HepG2 (cell line): ENCODE measurements around the gene GRK6. TPM values are rescaled to one million over a fixed set of nuclear protein-coding genes. Genes with fewer than 3 reads are reported as not detected.
A peak's percentile ranks its signal among the peaks of the same experiment; 100 is the strongest.

ENCODE experiments used
- CREBL2 ChIP-seq: sonication (generic); formaldehyde crosslinking; IDR thresholded peaks from 2 replicates; pipeline ENCODE4 v1.8.1; 2023; ENCODE audit warnings: missing genetic modification reagents, mild to moderate bottlenecking, borderline replicate concordance
- LBX2 ChIP-seq: sonication (generic); formaldehyde crosslinking; IDR thresholded peaks from 2 replicates; pipeline ENCODE4 v1.5.0; 2020; ENCODE audit warnings: missing genetic modification reagents, mild to moderate bottlenecking, borderline replicate concordance
- NONO ChIP-seq, 2 experiments: fragments of 450-650 bp in 1 of 2; sonication (generic) in 1 of 2; formaldehyde crosslinking in 1 of 2; IDR thresholded peaks in 1 of 2; conservative IDR thresholded peaks in 1 of 2; 2 replicates each; pipeline versions ENCODE4 v1.6.1 to v1.8.0; 2017 to 2022; ENCODE audit warnings: mild to moderate bottlenecking in 1 of 2, missing genetic modification reagents in 1 of 2, moderate library complexity in 1 of 2
- SOX13 ChIP-seq, 3 experiments: fragments of 450-650 bp in 1 of 3; sonication (generic) in 1 of 3; formaldehyde crosslinking in 1 of 3; IDR thresholded peaks in 2 of 3; conservative IDR thresholded peaks in 1 of 3; 2 replicates each; pipeline versions ENCODE4 v1.5.0 to v1.6.1; 2016 to 2020; ENCODE audit warnings: antibody characterized with exemption in 1 of 3, mild to moderate bottlenecking in 1 of 3, missing compliant biosample characterization in 1 of 3, missing genetic modification reagents in 1 of 3, moderate library complexity in 1 of 3
- ZBTB40 ChIP-seq, 2 experiments: fragments of 450-650 bp in 1 of 2; sonication (generic) in 1 of 2; formaldehyde crosslinking in 1 of 2; IDR thresholded peaks; 2 replicates each; pipeline versions ENCODE4 v1.6.1 to v1.8.0; 2016 to 2022; ENCODE audit warnings: antibody characterized with exemption in 1 of 2, mild to moderate bottlenecking in 1 of 2, missing genetic modification reagents in 1 of 2
- ZNF460 ChIP-seq: sonication (generic); formaldehyde crosslinking; IDR thresholded peaks from 2 replicates; pipeline ENCODE4 v1.5.1; 2020; ENCODE audit warnings: missing genetic modification reagents, mild to moderate bottlenecking, borderline replicate concordance
- polyA plus RNA-seq, 8 experiments: library from polyadenylated mRNA; depleted of rRNA in 3 of 8; stranded (reverse) in 7 of 8; unstranded in 1 of 8; fragments of >200 nt; fragmentation: Illumina TruSeq in 4 of 8; extraction: Trizol in 4 of 8; gene quantifications; 2 replicates each; pipeline versions ENCODE4 v1.2.1 to v1.2.3, GENCODE V29; 2011 to 2016; ENCODE audit warnings: low read depth in 4 of 8, missing spikeins in 1 of 8, mixed read lengths in 1 of 8; ENCODE audit not compliant: insufficient read depth in 1 of 8
- total RNA-seq, 5 experiments: library from RNA; depleted of rRNA; stranded (reverse); fragments of >200 nt; fragmentation: Illumina TruSeq; extraction: Trizol; gene quantifications; 2 replicates each; pipeline ENCODE4 v1.2.3, GENCODE V29; 2016; ENCODE audit warnings: low read depth in 1 of 5
- TF ChIP-seq, protein P1 (sequence below): sonication (generic); formaldehyde crosslinking; IDR thresholded peaks from 2 replicates; pipeline ENCODE4 v1.5.1; 2020; ENCODE audit warnings: mild to moderate bottlenecking, missing genetic modification reagents, moderate library complexity
- TF ChIP-seq, protein P2 (sequence below): sonication (generic); formaldehyde crosslinking; IDR thresholded peaks from 2 replicates; pipeline ENCODE4 v1.4.0; 2020; ENCODE audit warnings: mild to moderate bottlenecking, missing genetic modification reagents

The GRK6 gene
- total and polyA plus RNA-seq, 2 of the 13 experiments (the other 11 are each of a cell fraction or from before 2014, with no cell fraction given) = 13.2 to 19.9 TPM

DNA sequence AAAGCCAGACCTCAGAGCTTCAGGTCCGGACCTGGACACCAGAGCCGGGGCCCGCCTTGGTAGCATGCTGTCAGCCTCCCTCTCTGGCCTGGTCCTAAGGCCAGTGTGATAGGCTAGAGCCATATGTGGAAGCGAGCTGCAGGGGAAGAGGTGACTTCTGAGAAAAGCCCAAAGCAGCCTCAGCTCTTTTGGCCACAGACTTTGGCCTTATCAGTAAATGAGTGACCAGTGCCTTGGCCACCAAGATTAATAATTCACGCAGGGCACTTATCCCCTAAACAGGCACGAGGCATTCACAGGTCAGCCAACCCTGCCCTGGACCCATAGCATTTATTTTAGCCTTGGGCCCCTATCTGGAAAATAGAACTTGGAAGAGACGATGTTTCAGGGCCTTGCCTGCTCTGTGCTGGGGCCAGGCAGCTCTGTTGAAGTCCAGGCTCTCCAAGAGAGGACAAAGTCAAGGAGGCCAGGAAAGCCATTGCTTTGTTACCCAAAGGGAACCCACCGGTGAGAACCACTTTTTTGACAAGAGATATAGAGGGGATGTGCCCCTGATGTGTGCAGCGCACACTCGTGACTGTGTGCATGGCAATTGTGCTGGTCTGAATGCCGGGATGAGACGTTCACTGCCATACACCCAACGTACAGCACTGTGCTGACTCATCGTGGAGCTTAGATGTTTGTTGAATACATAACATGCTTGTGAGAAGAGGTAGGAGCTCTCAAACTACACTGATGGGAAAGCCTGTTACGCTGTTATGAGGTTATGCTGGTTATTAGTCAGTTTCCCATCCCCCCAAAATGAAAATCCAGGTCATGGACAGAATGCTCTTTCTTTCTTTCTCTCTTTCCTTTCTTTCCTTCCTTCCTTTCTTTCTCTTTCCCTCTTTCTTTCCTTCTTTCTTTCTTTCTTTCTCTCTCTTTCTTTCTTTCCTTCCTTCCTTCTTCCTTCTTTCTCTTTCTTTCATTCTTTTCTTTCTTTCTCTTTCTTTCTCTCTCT, 47.3 kb upstream of the GRK6 start (continued):
- TF ChIP-seq, protein P1, sequence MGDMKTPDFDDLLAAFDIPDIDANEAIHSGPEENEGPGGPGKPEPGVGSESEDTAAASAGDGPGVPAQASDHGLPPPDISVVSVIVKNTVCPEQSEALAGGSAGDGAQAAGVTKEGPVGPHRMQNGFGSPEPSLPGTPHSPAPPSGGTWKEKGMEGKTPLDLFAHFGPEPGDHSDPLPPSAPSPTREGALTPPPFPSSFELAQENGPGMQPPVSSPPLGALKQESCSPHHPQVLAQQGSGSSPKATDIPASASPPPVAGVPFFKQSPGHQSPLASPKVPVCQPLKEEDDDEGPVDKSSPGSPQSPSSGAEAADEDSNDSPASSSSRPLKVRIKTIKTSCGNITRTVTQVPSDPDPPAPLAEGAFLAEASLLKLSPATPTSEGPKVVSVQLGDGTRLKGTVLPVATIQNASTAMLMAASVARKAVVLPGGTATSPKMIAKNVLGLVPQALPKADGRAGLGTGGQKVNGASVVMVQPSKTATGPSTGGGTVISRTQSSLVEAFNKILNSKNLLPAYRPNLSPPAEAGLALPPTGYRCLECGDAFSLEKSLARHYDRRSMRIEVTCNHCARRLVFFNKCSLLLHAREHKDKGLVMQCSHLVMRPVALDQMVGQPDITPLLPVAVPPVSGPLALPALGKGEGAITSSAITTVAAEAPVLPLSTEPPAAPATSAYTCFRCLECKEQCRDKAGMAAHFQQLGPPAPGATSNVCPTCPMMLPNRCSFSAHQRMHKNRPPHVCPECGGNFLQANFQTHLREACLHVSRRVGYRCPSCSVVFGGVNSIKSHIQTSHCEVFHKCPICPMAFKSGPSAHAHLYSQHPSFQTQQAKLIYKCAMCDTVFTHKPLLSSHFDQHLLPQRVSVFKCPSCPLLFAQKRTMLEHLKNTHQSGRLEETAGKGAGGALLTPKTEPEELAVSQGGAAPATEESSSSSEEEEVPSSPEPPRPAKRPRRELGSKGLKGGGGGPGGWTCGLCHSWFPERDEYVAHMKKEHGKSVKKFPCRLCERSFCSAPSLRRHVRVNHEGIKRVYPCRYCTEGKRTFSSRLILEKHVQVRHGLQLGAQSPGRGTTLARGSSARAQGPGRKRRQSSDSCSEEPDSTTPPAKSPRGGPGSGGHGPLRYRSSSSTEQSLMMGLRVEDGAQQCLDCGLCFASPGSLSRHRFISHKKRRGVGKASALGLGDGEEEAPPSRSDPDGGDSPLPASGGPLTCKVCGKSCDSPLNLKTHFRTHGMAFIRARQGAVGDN (CRISPR knock-in tag) = peak; percentile 90
- TF ChIP-seq, protein P2, sequence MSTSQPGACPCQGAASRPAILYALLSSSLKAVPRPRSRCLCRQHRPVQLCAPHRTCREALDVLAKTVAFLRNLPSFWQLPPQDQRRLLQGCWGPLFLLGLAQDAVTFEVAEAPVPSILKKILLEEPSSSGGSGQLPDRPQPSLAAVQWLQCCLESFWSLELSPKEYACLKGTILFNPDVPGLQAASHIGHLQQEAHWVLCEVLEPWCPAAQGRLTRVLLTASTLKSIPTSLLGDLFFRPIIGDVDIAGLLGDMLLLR (CRISPR knock-in tag) = no peak
- TF ChIP-seq CREBL2 (CRISPR knock-in tag) (no peak), ZNF460 (CRISPR knock-in tag) (no peak), SOX13 (IDR thresholded peaks at IDR 0.05) (peak; percentile 2; the same call in 1 of the 2 replicates), SOX13 (CRISPR knock-in tag; conservative IDR thresholded peaks at IDR 0.05 in 1 of 2, IDR thresholded peaks at IDR 0.05 in 1 of 2) (no peak; a peak in 1 of 4 replicates), NONO (IDR thresholded peaks at IDR 0.05) (no peak), NONO (CRISPR knock-in tag; conservative IDR thresholded peaks at IDR 0.05) (peak; percentile 83), LBX2 (no peak), ZBTB40 (IDR thresholded peaks at IDR 0.05) (0 out of 2 replicates have a peak, but pooled peaks have one; percentile 3), ZBTB40 (CRISPR knock-in tag; IDR thresholded peaks at IDR 0.05) (peak; percentile 53; the same call in 1 of the 2 replicates)
